Central memory CD8-positive, alpha-beta T cell (primary cell): ENCODE results near the gene JMJD6.
"Not testable (repeated sequence)": the region's sequence is repeated elsewhere in the genome, so short reads cannot be mapped to it uniquely, and the experiment has no call there.

Experiments used
- ATAC-seq: fragments of 150-1000 bp; cut with Tn5 transposase; replicated peaks from 2 replicates; pipeline ENCODE4 v1.10.0; 2022; ENCODE audit warnings: mild to moderate bottlenecking, moderate FRiP score, moderate number of reproducible peaks; ENCODE audit not compliant: poor library complexity, severe bottlenecking; ENCODE audit errors: extremely low read depth
- DNase-seq, 2 donors: peaks; one replicate each; pipeline ENCODE4 v3.0.0; 2021; ENCODE audit warnings: low spot score in 2 of 2
- H3K27ac Mint-ChIP-seq: one replicate; pipeline ENCODE4 v1.8.0; 2022; ENCODE audit warnings: low read depth, mild to moderate bottlenecking, moderate library complexity, mixed read lengths
- H3K27me3 Mint-ChIP-seq: one replicate; pipeline ENCODE4 v1.8.0; 2022; ENCODE audit warnings: mixed read lengths
- H3K36me3 Mint-ChIP-seq: one replicate; pipeline ENCODE4 v1.8.0; 2022; ENCODE audit warnings: mild to moderate bottlenecking, moderate library complexity, mixed read lengths; ENCODE audit not compliant: insufficient read depth
- H3K4me1 Mint-ChIP-seq: one replicate; pipeline ENCODE4 v1.8.0; 2022; ENCODE audit warnings: mixed read lengths
- H3K4me3 Mint-ChIP-seq: one replicate; pipeline ENCODE4 v1.8.0; 2022; ENCODE audit warnings: mild to moderate bottlenecking, moderate library complexity, mixed read lengths
- H3K9me3 Mint-ChIP-seq: one replicate; pipeline ENCODE4 v1.8.0; 2022; ENCODE audit warnings: mixed read lengths

Gene JMJD6

DNA sequence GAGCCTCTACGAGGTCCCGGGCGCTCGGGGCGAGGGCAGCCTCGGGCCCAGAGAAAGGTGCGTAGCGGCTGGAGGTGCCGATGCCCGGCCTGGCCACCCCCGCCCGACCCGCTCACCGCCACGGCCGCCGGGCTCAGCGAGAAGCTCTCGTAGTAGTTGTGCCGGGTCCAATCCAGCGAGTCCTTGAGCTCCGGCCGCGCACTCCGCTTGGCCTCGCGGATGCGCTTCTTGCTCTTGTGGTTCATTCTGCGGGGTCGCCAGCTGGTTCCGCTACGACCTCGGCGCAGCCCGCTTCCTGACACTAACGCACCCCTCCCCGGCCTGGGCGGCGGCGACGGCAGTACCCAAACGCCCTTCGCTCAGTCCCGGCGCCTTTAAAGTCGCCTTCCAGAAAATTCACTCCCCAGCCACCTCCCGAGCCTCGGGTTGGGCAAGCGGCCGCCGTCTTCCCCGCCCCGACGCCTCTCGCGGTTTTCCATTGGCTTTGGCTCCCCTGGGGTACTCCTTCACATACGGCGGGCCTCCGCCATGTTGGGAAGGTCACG is at the start of gene JMJD6:
Gene JMJD6 (minus strand): TSS at position 376 of the 545 bp plus-strand sequence. CDS start 131 bp downstream, at position 245.
- Mint-ChIP-seq H3K4me3 (peak within 1 kb of the TSS; percentile 90), H3K27ac (peak within 1 kb of the TSS; percentile 99), H3K4me1 (peaks cover 34% of the 10 kb centered on the region), H3K27me3 (no peaks in the 10 kb centered on the region), H3K36me3 (peaks cover 82% of the 10 kb centered on the region), H3K9me3 (no peaks in the 10 kb centered on the region)
- DNase-seq (no peak), ATAC-seq (peak; percentile 73)

DNA sequence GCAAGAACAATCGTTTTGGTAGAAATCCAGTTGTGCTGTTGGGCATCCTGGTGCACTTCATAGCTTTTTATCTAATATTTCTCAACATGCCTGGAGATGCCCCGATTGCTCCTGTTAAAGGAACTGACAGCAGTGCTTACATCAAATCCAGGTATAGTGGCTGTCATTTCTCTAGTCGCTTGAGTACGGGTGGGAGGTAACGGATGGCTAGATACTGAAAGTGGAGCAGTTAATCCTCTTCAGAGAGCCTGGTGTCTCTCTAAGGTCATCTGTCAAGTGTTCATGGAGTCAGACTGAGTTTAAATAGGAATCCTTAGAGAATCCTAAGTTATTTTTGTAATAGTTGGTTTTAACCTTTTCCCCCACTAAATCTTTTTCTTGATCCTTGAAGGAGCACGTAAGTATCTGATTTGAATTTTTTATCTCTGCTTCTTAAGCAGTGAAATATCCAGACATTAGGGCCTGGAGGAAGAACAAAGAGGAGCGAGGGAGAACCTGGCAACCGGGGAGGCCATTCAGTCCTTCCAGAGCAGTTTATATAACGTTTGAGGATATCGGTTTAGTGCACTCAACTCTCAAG is 48.7 kb upstream of the JMJD6 start:
- H3K27ac Mint-ChIP-seq = peak overlapping the region; percentile 99
- H3K4me3 Mint-ChIP-seq = no peak overlapping the region
- no peak for ATAC-seq
- DNase-seq = no peak
- H3K9me3 Mint-ChIP-seq = no peaks in the 10 kb centered on the region
- H3K36me3 Mint-ChIP-seq = peaks cover 44% of the 10 kb centered on the region
- no peaks in the 10 kb centered on the region for H3K27me3 Mint-ChIP-seq
- peaks cover 24% of the 10 kb centered on the region for H3K4me1 Mint-ChIP-seq

DNA sequence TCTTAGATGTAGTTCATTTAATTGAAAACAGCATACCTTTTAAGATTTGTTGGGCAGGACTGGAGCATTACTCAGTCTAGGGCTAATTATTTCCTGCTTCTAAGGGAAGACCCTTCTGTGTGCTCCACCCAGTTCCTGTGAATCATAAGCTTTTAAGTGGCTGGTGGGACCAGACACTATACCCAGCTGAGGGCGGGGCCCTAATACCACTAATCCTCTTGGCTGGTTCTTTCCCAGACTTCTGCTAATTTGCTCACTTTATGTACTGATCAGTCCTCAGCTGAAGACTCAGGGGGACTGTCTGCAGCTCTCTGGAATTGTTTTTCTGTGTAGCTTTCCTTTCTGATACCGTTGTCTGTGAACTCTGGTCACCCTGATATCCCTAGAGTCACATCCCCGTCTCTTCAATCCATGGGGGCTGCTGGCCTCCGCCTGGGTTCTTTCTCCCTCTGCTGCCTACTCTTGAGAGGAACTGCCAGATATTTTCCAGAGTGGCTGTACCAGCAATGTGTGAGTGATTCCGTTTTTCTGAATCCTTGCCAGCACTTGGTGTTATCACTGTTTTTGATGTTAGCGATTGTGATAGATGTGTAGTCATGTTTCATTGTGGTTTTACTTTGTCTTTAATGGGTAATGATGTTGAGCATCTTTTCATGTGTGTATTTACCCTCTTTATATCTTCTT is 46.6 kb upstream of the JMJD6 start:
- no peaks in the 10 kb centered on the region for H3K9me3 Mint-ChIP-seq
- peak overlapping the region; percentile 76 for H3K4me3 Mint-ChIP-seq
- peaks cover 24% of the 10 kb centered on the region for H3K4me1 Mint-ChIP-seq
- H3K27ac Mint-ChIP-seq = peak overlapping the region; percentile 99
- ATAC-seq (peak; percentile 92), DNase-seq (peak; percentile 27 to 47)
- peaks cover 35% of the 10 kb centered on the region for H3K36me3 Mint-ChIP-seq
- H3K27me3 Mint-ChIP-seq = no peaks in the 10 kb centered on the region

DNA sequence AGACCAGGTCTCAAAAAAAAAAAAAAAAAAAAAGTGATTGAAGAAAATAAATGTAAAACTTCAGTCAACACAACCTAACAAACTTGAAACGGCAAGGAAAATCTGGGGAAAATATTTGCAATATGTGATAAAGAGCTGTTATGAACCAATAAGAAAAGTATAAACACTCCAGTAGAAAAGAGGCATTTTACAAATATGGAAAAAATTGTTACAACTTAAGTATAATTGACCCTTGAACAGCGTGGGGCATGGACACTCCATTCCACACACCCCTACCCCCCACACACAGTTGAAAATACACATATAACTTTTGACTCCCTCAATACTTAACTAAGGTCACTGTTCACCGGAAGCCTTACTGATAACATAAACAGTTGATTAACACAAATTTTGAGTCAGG is 32.2 kb upstream of the JMJD6 start:
- no peak for ATAC-seq
- H3K27ac Mint-ChIP-seq = no peak overlapping the region
- H3K9me3 Mint-ChIP-seq = no peaks in the 10 kb centered on the region
- peaks cover 8% of the 10 kb centered on the region for H3K36me3 Mint-ChIP-seq
- H3K27me3 Mint-ChIP-seq = no peaks in the 10 kb centered on the region
- H3K4me1 Mint-ChIP-seq = peaks cover 1% of the 10 kb centered on the region
- no peak for DNase-seq
- no peak overlapping the region for H3K4me3 Mint-ChIP-seq

DNA sequence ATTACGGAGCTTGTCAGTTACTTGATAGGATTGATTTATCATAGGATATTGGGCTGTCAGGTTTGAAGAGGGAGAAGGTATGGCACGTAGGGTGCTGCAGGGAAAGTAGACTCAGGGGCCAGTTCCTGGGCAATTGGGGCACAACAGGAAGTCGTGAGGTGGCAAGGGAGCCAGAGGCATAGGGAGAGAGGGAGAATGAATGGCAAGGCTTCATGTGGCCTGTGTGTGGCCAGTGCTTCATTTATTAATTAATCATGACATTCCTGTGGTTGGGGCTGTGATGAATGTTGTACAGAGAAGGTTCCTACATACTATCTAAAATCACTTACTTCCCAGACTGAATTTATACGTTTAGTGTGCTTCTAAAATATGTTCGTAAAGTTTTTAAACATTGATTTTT is 30.9 kb upstream of the JMJD6 start:
- H3K4me3 Mint-ChIP-seq = no peak overlapping the region
- H3K27ac Mint-ChIP-seq = no peak overlapping the region
- peaks cover 14% of the 10 kb centered on the region for H3K4me1 Mint-ChIP-seq
- no peak for ATAC-seq
- H3K27me3 Mint-ChIP-seq = no peaks in the 10 kb centered on the region
- peaks cover 11% of the 10 kb centered on the region for H3K36me3 Mint-ChIP-seq
- no peaks in the 10 kb centered on the region for H3K9me3 Mint-ChIP-seq
- no peak for DNase-seq

DNA sequence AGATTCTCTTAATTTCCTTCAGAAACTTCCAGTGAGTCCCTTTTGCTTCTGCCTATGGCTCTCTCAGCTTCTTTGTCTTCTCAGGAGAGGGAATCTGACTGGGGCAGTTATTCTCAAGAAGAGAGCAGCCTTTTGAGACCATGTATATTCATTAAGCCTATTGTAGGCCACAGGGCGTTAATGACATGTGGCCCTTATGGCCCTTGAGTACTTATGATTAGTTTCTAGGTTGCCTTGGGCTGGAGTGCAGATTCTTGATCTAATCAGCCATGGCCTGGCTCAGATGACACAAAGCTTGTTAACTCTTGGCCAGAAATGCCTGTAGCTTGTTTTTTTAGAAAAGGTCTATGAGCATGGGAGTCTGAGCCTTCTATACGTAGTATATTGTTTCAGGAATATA is 28.9 kb upstream of the JMJD6 start:
- H3K9me3 Mint-ChIP-seq = no peaks in the 10 kb centered on the region
- peaks cover 19% of the 10 kb centered on the region for H3K4me1 Mint-ChIP-seq
- H3K27ac Mint-ChIP-seq = no peak overlapping the region
- ATAC-seq (no peak), DNase-seq (no peak)
- H3K27me3 Mint-ChIP-seq = no peaks in the 10 kb centered on the region
- no peak overlapping the region for H3K4me3 Mint-ChIP-seq
- H3K36me3 Mint-ChIP-seq = peaks cover 14% of the 10 kb centered on the region

DNA sequence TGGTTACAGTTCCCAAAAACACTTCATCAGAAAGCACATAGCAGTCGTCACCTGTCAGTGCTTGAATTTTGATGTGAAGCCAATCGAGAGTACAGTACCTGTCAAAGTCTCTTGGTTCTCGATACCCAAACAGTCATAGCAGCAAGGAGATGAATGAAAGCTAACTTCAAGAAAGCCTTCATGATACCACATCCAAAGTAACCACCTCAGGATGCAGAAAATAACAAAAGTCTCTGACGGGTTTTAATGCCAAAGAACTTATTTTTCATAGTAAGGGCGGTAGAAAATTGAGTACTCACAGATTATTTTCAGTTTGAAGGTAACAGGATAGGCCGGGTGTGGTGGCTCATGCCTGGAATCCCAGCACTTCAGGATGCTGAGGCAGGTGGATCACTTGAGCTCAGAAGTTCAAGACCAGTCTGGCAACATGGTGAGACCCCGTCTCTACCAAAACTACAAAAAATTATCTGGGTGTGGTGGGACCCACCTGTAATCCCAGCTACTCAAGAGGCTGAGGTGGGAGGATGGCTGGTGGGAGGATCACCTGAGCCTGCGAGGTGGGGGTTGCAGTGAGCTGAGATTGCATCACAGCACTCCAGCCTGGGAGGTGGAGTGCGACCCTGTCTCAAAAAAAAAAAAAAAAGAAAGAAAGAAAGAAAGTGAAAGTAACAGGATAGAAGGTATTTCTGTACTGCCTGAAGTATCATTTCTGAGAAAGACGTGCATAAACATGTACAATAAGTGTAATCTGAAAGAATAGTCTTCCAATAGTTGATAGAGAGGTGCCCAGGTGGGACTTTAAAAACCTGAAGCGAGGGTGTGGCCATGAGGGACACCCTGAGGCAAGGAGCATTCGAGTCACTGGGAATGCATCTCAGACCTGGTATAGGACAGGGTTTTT is 26.9 kb upstream of the JMJD6 start:
- DNase-seq = peak in 1 of 2 donors; percentile 12
- H3K9me3 Mint-ChIP-seq = no peaks in the 10 kb centered on the region
- peak; percentile 73 for ATAC-seq
- H3K27ac Mint-ChIP-seq = peak overlapping the region; percentile 100
- H3K36me3 Mint-ChIP-seq = peaks cover 22% of the 10 kb centered on the region
- H3K4me1 Mint-ChIP-seq = peaks cover 19% of the 10 kb centered on the region
- H3K27me3 Mint-ChIP-seq = no peaks in the 10 kb centered on the region
- peak overlapping the region; percentile 92 for H3K4me3 Mint-ChIP-seq

DNA sequence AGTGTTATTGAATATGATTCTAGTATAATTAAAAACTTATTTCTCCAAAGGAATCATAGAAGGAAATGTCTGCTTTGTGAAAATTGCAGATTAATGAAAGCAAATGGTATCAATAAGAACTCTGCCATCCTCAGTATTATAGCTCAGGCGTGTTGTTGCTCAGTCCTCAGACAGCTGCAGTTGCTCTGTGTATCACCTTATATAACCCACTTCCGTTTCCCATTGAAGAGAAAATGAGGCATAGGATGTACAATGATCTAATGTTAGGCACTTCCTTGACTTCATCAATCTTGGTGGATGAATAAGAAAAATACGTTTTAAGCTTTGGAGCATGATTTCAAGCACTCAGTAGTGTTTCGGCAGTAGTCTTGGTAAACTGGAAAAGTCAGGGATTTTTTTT is 25.6 kb upstream of the JMJD6 start:
- DNase-seq = no peak
- H3K27me3 Mint-ChIP-seq = no peaks in the 10 kb centered on the region
- peak overlapping the region; percentile 92 for H3K4me3 Mint-ChIP-seq
- no peaks in the 10 kb centered on the region for H3K9me3 Mint-ChIP-seq
- H3K4me1 Mint-ChIP-seq = peaks cover 19% of the 10 kb centered on the region
- peaks cover 18% of the 10 kb centered on the region for H3K36me3 Mint-ChIP-seq
- peak overlapping the region; percentile 100 for H3K27ac Mint-ChIP-seq
- peak; percentile 84 for ATAC-seq

DNA sequence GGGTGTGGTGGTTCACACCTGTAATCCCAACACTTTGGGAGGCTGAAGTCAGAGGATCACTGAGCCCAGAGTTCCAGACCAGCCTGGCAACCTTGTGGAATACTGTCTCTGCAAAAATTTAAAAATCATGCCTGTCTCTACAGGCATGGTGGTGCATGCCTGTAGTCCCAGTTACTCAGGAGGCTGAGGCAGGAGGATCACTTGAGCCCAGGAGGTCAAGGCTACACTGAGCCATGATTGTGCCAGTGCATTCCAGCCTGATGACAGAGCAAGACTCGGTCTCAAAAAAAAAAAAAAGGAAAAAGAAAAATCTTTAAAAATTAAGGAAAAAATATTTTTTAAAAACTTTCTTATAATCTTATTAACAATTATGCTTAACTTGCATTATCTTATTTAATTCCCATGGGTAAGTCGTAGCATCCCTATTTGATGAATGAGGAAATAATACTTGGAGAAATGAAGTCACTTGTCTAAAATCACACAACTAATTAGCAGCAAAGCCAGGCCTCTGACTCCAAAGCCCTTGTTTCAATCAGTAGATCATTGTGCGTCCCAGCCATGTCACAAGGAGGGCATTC is 25.1 kb upstream of the JMJD6 start:
- no peaks in the 10 kb centered on the region for H3K27me3 Mint-ChIP-seq
- H3K36me3 Mint-ChIP-seq = peaks cover 19% of the 10 kb centered on the region
- no peak for ATAC-seq
- no peaks in the 10 kb centered on the region for H3K9me3 Mint-ChIP-seq
- no peak for DNase-seq
- H3K27ac Mint-ChIP-seq = peak overlapping the region; percentile 100
- no peak overlapping the region for H3K4me3 Mint-ChIP-seq
- H3K4me1 Mint-ChIP-seq = peaks cover 19% of the 10 kb centered on the region

DNA sequence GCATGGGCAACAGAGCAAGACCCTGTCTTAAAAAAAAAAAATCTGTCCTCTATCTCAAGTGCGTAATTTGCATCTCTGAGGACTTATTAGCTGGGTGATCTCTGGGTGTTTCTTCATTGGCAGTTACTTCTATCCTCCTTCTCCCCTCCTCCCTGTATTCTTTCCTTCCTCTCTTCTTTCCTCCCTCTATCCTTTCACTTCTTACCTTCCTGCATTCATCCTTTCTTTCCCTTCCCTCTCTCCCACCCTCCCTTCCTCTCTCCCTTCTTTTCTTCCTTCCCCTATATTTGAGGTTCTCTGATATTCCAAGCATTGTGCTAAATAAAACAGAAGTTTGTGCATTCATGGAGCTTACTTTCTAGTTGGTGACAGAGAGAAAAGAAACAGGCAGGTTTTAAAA is 22.3 kb upstream of the JMJD6 start:
- Mint-ChIP-seq H3K9me3 (no peaks in the 10 kb centered on the region), H3K36me3 (peaks cover 25% of the 10 kb centered on the region), H3K27ac (no peak overlapping the region), H3K27me3 (no peaks in the 10 kb centered on the region), H3K4me1 (peaks cover 19% of the 10 kb centered on the region), H3K4me3 (no peak overlapping the region)
- DNase-seq = no peak
- no peak for ATAC-seq

DNA sequence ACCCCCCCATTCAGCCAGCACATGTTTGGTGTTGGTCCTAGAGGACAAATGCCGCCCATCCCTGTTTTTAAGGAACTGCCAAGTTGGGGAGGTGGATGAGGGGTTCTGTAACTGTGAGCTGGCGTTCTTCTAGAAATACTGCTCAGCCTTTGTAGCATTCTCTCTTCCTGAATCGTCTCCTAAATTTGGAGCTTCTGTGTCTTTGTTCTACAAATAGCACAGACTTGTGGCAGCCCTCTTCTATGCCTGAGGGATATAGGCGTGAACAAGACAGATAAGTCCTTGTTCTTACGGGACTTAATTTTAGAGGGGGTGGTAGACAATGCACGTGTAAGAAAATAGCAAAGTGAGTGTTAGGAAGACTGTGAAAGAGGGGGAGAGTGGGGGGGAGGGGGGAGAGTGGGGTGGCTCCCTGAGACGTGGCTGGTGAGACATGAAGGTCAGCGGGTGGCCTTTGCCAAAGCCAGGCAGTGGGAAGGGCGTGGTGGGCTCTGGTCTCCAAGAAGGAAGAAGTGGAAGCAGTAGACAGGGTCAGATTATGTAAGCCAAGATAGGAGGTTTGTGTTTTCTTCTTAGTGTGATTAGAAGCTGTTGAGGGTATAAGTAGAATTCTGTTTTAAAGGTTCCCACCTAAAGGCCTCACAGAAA is 21.4 kb upstream of the JMJD6 start:
- H3K36me3 Mint-ChIP-seq = peaks cover 23% of the 10 kb centered on the region
- DNase-seq (no peak), ATAC-seq (no peak)
- no peaks in the 10 kb centered on the region for H3K27me3 Mint-ChIP-seq
- H3K4me1 Mint-ChIP-seq = peaks cover 10% of the 10 kb centered on the region
- no peak overlapping the region for H3K4me3 Mint-ChIP-seq
- H3K27ac Mint-ChIP-seq = no peak overlapping the region
- H3K9me3 Mint-ChIP-seq = no peaks in the 10 kb centered on the region

DNA sequence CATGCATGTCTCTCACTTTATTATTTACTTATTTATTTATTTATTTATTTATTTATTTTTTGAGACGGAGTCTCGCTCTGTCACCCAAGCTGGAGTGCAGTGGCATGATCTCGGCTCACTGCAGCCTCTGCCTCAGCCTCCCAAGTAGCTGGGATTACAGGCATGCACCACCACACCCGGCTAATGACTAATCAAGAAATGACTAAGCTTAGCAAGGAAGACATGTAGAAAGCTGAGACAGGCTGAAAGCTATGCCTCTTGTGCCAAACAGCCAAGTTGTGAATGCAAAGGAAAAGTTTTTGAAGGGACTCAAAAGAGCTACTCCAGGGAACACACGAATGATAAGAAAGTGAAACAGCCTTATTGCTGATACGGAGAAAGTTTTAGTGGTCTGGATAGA is 19.4 kb upstream of the JMJD6 start:
- H3K36me3 Mint-ChIP-seq = peaks cover 25% of the 10 kb centered on the region
- not testable (repeated sequence) for H3K27me3 Mint-ChIP-seq, ATAC-seq, DNase-seq, H3K4me1 Mint-ChIP-seq, H3K27ac Mint-ChIP-seq, H3K4me3 Mint-ChIP-seq, H3K9me3 Mint-ChIP-seq
